ENCODE measurements around the gene TTC14. TPM values are rescaled to one million over a fixed set of nuclear protein-coding genes. Genes with fewer than 3 reads are reported as not detected.

The TTC14 gene
- 100 to 1,000 TPM in 4 of 5 donors, 10 to 100 TPM in 1; 88.8 to 141 (median 120) TPM for total RNA-seq
- 128 TPM for total RNA-seq (2013)
- 52.1 to 288 (median 191) reads per million in 29 experiments for total RNA-seq

GRCh38 chr3:180601688-180602666, at the start of gene TTC14:
Gene TTC14, plus strand, starts transcription at chr3:180602163. Its CDS starts 99 bp downstream, at chr3:180602262.
- Histone ChIP-seq H3K27ac (ENCODE audit: low read length) (peak within 1 kb of the TSS; percentile 88), H3K4me3 (ENCODE audit: control insufficient read depth in 1 of 2, extremely low read depth in 1 of 2, low read length in 1 of 2) (peak within 1 kb of the TSS; percentile 91 to 95), H3K27me3 (replicated peaks in 1 of 2; ENCODE audit: control insufficient read depth in 2 of 2, extremely low read depth in 1 of 2, insufficient read depth in 2 of 2, low read length in 1 of 2) (peaks cover 0 to 2% of the 10 kb centered on the region in 2 experiments), H3K36me3 (ENCODE audit: control insufficient read depth in 2 of 2, extremely low read depth in 1 of 2, insufficient read depth in 1 of 2, low read length in 1 of 2) (peaks cover 0 to 37% of the 10 kb centered on the region in 2 donors), H3K4me1 (ENCODE audit: control insufficient read depth in 1 of 2, extremely low read depth in 1 of 2, insufficient read depth in 2 of 2, low read length in 2 of 2) (peaks cover 4 to 15% of the 10 kb centered on the region in 2 experiments), H3K9me3 (no peaks in the 10 kb centered on the region)
- H3K4me1 Mint-ChIP-seq: peaks cover 38 to 45% (median 44%) of the 10 kb centered on the region in 3 donors
- peak; percentile 85 to 96 (median 91) for DNase-seq
- peaks cover 36% of the 10 kb centered on the region for H3K36me3 Mint-ChIP-seq
- H3K9me3 Mint-ChIP-seq: peaks cover 0 to 4% (median 0%) of the 10 kb centered on the region in 3 donors
- H3K4me3 Mint-ChIP-seq: peak within 1 kb of the TSS; percentile 94 to 98 (median 95)
- peaks cover 11 to 12% of the 10 kb centered on the region in 2 donors for H3K27me3 Mint-ChIP-seq
- peak; percentile 92 to 94 (median 94) for ATAC-seq (replicated peaks in 1 of 4)
- ChIA-PET CTCF (interaction anchor here (0.6 to 1.8 kb wide), 5 partner anchors 14 to 1540 kb away, joined by 3 to 8 read pairs (median 3); partner anchors contain the start of gene FXR1 (in 1 of the 2)), POLR2A (interaction anchor here (0.6 to 1.4 kb wide), 5 partner anchors 9 to 1277 kb away, joined by 3 to 5 read pairs (median 3); no protein-coding TSS in a partner anchor)
- H3K27ac Mint-ChIP-seq: peak within 1 kb of the TSS; percentile 95 to 97
- WGBS (ENCODE audit: insufficient coverage): 8% methylated on average over 67 of the region's 70 CpGs

- ChIA-PET CTCF (interaction anchor here in 1 of 2 donors (0.6 kb wide), 1 partner anchor 1228 kb away, joined by 3 read pairs; no protein-coding TSS in a partner anchor), POLR2A (no interaction called here)
- ATAC-seq (replicated peaks in 1 of 4): no peak
- Histone ChIP-seq H3K27ac (ENCODE audit: low read length) (no peak overlapping the region), H3K4me1 (ENCODE audit: control insufficient read depth in 1 of 2, extremely low read depth in 1 of 2, insufficient read depth in 2 of 2, low read length in 2 of 2) (no peaks in the 10 kb centered on the region), H3K9me3 (no peaks in the 10 kb centered on the region), H3K27me3 (replicated peaks in 1 of 2; ENCODE audit: control insufficient read depth in 2 of 2, extremely low read depth in 1 of 2, insufficient read depth in 2 of 2, low read length in 1 of 2) (peaks cover 0 to 4% of the 10 kb centered on the region in 2 experiments), H3K4me3 (ENCODE audit: control insufficient read depth in 1 of 2, extremely low read depth in 1 of 2, low read length in 1 of 2) (no peak overlapping the region), H3K36me3 (ENCODE audit: control insufficient read depth in 2 of 2, extremely low read depth in 1 of 2, insufficient read depth in 1 of 2, low read length in 1 of 2) (no peaks in the 10 kb centered on the region)
- no peak for DNase-seq
- Mint-ChIP-seq H3K4me1 (no peaks in the 10 kb centered on the region), H3K9me3 (peaks cover 7 to 19% (median 9%) of the 10 kb centered on the region in 3 donors), H3K36me3 (no peaks in the 10 kb centered on the region), H3K27ac (no peak overlapping the region), H3K4me3 (no peak overlapping the region), H3K27me3 (peaks cover 8 to 10% of the 10 kb centered on the region in 2 donors)
- no CpG with 5 or more reads among the region's 4 CpGs for WGBS (ENCODE audit: insufficient coverage)
Measured at GRCh38 chr3:180563406-180563805, 38.6 kb upstream of the TTC14 start.

GRCh38 chr3:180564676-180565075, 37.3 kb upstream of the TTC14 start:
- peaks cover 11 to 13% of the 10 kb centered on the region in 2 donors for H3K27me3 Mint-ChIP-seq
- ATAC-seq (replicated peaks in 1 of 4): no peak
- H3K9me3 Mint-ChIP-seq: peaks cover 3 to 13% (median 4%) of the 10 kb centered on the region in 3 donors
- DNase-seq: no peak
- WGBS (ENCODE audit: insufficient coverage): 60% methylated on average over 1 of the region's 2 CpGs
- no peaks in the 10 kb centered on the region for H3K4me1 ChIP-seq (ENCODE audit: control insufficient read depth in 1 of 2, extremely low read depth in 1 of 2, insufficient read depth in 2 of 2, low read length in 2 of 2)
- H3K4me3 ChIP-seq (ENCODE audit: control insufficient read depth in 1 of 2, extremely low read depth in 1 of 2, low read length in 1 of 2): no peak overlapping the region
- H3K36me3 Mint-ChIP-seq: no peaks in the 10 kb centered on the region
- CTCF ChIA-PET: no interaction called here
- no peaks in the 10 kb centered on the region for H3K9me3 ChIP-seq
- no peak overlapping the region for H3K27ac Mint-ChIP-seq
- H3K27ac ChIP-seq (ENCODE audit: low read length): no peak overlapping the region
- H3K27me3 ChIP-seq (replicated peaks in 1 of 2; ENCODE audit: control insufficient read depth in 2 of 2, extremely low read depth in 1 of 2, insufficient read depth in 2 of 2, low read length in 1 of 2): peaks cover 0 to 4% of the 10 kb centered on the region in 2 experiments
- H3K36me3 ChIP-seq (ENCODE audit: control insufficient read depth in 2 of 2, extremely low read depth in 1 of 2, insufficient read depth in 1 of 2, low read length in 1 of 2): no peaks in the 10 kb centered on the region
- POLR2A ChIA-PET: no interaction called here
- no peak overlapping the region for H3K4me3 Mint-ChIP-seq
- no peaks in the 10 kb centered on the region for H3K4me1 Mint-ChIP-seq

- H3K27me3 ChIP-seq (replicated peaks in 1 of 2; ENCODE audit: control insufficient read depth in 2 of 2, extremely low read depth in 1 of 2, insufficient read depth in 2 of 2, low read length in 1 of 2): peaks cover 0 to 2% of the 10 kb centered on the region in 2 experiments
- H3K27ac ChIP-seq (ENCODE audit: low read length): no peak overlapping the region
- H3K9me3 Mint-ChIP-seq: no peaks in the 10 kb centered on the region
- H3K4me3 Mint-ChIP-seq: no peak overlapping the region
- H3K4me1 ChIP-seq (ENCODE audit: control insufficient read depth in 1 of 2, extremely low read depth in 1 of 2, insufficient read depth in 2 of 2, low read length in 2 of 2): no peaks in the 10 kb centered on the region
- ATAC-seq (replicated peaks in 1 of 4) (no peak), DNase-seq (no peak)
- no peaks in the 10 kb centered on the region for H3K9me3 ChIP-seq
- H3K4me3 ChIP-seq (ENCODE audit: control insufficient read depth in 1 of 2, extremely low read depth in 1 of 2, low read length in 1 of 2): no peak overlapping the region
- H3K27ac Mint-ChIP-seq: no peak overlapping the region
- ChIA-PET POLR2A (no interaction called here), CTCF (no interaction called here)
- H3K36me3 Mint-ChIP-seq: no peaks in the 10 kb centered on the region
- 100% methylated on average over 1 of the region's 4 CpGs for WGBS (ENCODE audit: insufficient coverage)
- no peaks in the 10 kb centered on the region for H3K36me3 ChIP-seq (ENCODE audit: control insufficient read depth in 2 of 2, extremely low read depth in 1 of 2, insufficient read depth in 1 of 2, low read length in 1 of 2)
- H3K27me3 Mint-ChIP-seq: peaks cover 13 to 15% of the 10 kb centered on the region in 2 donors
- H3K4me1 Mint-ChIP-seq: no peaks in the 10 kb centered on the region
Measured at GRCh38 chr3:180570238-180570637, 31.7 kb upstream of the TTC14 start.

GRCh38 chr3:180571831-180572598, 29.9 kb upstream of the TTC14 start:
- Histone ChIP-seq H3K9me3 (no peaks in the 10 kb centered on the region), H3K27ac (ENCODE audit: low read length) (no peak overlapping the region), H3K36me3 (ENCODE audit: control insufficient read depth in 2 of 2, extremely low read depth in 1 of 2, insufficient read depth in 1 of 2, low read length in 1 of 2) (no peaks in the 10 kb centered on the region), H3K4me3 (ENCODE audit: control insufficient read depth in 1 of 2, extremely low read depth in 1 of 2, low read length in 1 of 2) (no peak overlapping the region), H3K27me3 (replicated peaks in 1 of 2; ENCODE audit: control insufficient read depth in 2 of 2, extremely low read depth in 1 of 2, insufficient read depth in 2 of 2, low read length in 1 of 2) (peaks cover 0 to 2% of the 10 kb centered on the region in 2 experiments), H3K4me1 (ENCODE audit: control insufficient read depth in 1 of 2, extremely low read depth in 1 of 2, insufficient read depth in 2 of 2, low read length in 2 of 2) (no peaks in the 10 kb centered on the region)
- H3K4me1 Mint-ChIP-seq: no peaks in the 10 kb centered on the region
- WGBS (ENCODE audit: insufficient coverage): 83% methylated on average over 4 of the region's 6 CpGs
- ChIA-PET POLR2A (interaction anchor here in 1 of 2 donors (0.6 kb wide), 1 partner anchor 107 kb away, joined by 4 read pairs; no protein-coding TSS in a partner anchor), CTCF (interaction anchor here (0.6 to 0.8 kb wide), 2 partner anchors 13 to 23 kb away, joined by 3 to 5 read pairs; no protein-coding TSS in a partner anchor)
- ATAC-seq (replicated peaks in 1 of 4) (no peak), DNase-seq (no peak)
- H3K27me3 Mint-ChIP-seq: peaks cover 10 to 14% of the 10 kb centered on the region in 2 donors
- H3K4me3 Mint-ChIP-seq: no peak overlapping the region
- no peaks in the 10 kb centered on the region for H3K9me3 Mint-ChIP-seq
- no peak overlapping the region for H3K27ac Mint-ChIP-seq
- no peaks in the 10 kb centered on the region for H3K36me3 Mint-ChIP-seq

- ChIA-PET POLR2A (no interaction called here), CTCF (no interaction called here)
- H3K36me3 ChIP-seq (ENCODE audit: control insufficient read depth in 2 of 2, extremely low read depth in 1 of 2, insufficient read depth in 1 of 2, low read length in 1 of 2): no peaks in the 10 kb centered on the region
- Mint-ChIP-seq H3K9me3 (no peaks in the 10 kb centered on the region), H3K4me3 (no peak overlapping the region), H3K27ac (no peak overlapping the region), H3K4me1 (no peaks in the 10 kb centered on the region), H3K27me3 (peaks cover 4 to 12% of the 10 kb centered on the region in 2 donors), H3K36me3 (no peaks in the 10 kb centered on the region)
- no peaks in the 10 kb centered on the region for H3K4me1 ChIP-seq (ENCODE audit: control insufficient read depth in 1 of 2, extremely low read depth in 1 of 2, insufficient read depth in 2 of 2, low read length in 2 of 2)
- H3K27me3 ChIP-seq (replicated peaks in 1 of 2; ENCODE audit: control insufficient read depth in 2 of 2, extremely low read depth in 1 of 2, insufficient read depth in 2 of 2, low read length in 1 of 2): no peaks in the 10 kb centered on the region
- ATAC-seq (replicated peaks in 1 of 4): no peak
- no peak overlapping the region for H3K4me3 ChIP-seq (ENCODE audit: control insufficient read depth in 1 of 2, extremely low read depth in 1 of 2, low read length in 1 of 2)
- no CpG with 5 or more reads among the region's 3 CpGs for WGBS (ENCODE audit: insufficient coverage)
- DNase-seq: no peak
- H3K27ac ChIP-seq (ENCODE audit: low read length): no peak overlapping the region
- no peaks in the 10 kb centered on the region for H3K9me3 ChIP-seq
Measured at GRCh38 chr3:180575571-180575970, 26.4 kb upstream of the TTC14 start.

Data from T-cell (primary cell).